Measurements from ENCODE around the gene SPG7. TPM values are rescaled to one million over a fixed set of nuclear protein-coding genes. Genes with fewer than 3 reads are reported as not detected.

The SPG7 gene
- total and polyA plus RNA-seq, 9 of the 15 experiments (the other 6 are each of a cell fraction or from before 2014, with no cell fraction given) = 5.8 to 89.1 (median 49.4) TPM

GRCh38 chr16:89505204-89506112 is 2.7 kb upstream of the SPG7 start (continued):
- no peak for TF ChIP-seq PRPF4 (IDR thresholded peaks at IDR 0.05; ENCODE audit: insufficient read depth, low read depth, low read length, poor library complexity, severe bottlenecking)
- TF ChIP-seq MEF2D (tag; conservative IDR thresholded peaks at IDR 0.05; ENCODE audit: low read depth) = 0 out of 2 replicates have a peak, but pooled peaks have one; percentile 30
- 0 out of 2 replicates have a peak, but pooled peaks have one; percentile 32 for TF ChIP-seq RB1 (IDR thresholded peaks at IDR 0.05; ENCODE audit: low read depth)
- TF ChIP-seq RBM39 (optimal IDR thresholded peaks at IDR 0.05; ENCODE audit: low read depth, low read length) = no peak
- TF ChIP-seq SPI1 (IDR thresholded peaks at IDR 0.05; ENCODE audit: borderline replicate concordance, low read depth, low read length) = peak; percentile 79
- TF ChIP-seq HLTF (IDR thresholded peaks at IDR 0.05) = peak; percentile 73
- TF ChIP-seq ZSCAN29 (IDR thresholded peaks at IDR 0.05) = no peak
- no peak for TF ChIP-seq KAT2B (IDR thresholded peaks at IDR 0.05; ENCODE audit: low read depth, low read length)
- TF ChIP-seq ZNF717 (CRISPR knock-in tag; IDR thresholded peaks at IDR 0.05) = no peak
- TF ChIP-seq PML (IDR thresholded peaks at IDR 0.05; ENCODE audit: low read length) = peak; percentile 52; the same call in 1 of the 2 replicates
- no peak for TF ChIP-seq KAT7 (CRISPR knock-in tag; IDR thresholded peaks at IDR 0.05; ENCODE audit: borderline replicate concordance)
- TF ChIP-seq ATF1 (CRISPR knock-in tag; IDR thresholded peaks at IDR 0.05) = no peak
- TF ChIP-seq ATF1 (tag; IDR thresholded peaks at IDR 0.05) = peak; percentile 94
- no peak; the same call in 1 of the 2 replicates for TF ChIP-seq ESRRA (IDR thresholded peaks at IDR 0.05; ENCODE audit: borderline replicate concordance, low read depth)
- no peak for TF ChIP-seq ZNF140 (CRISPR knock-in tag; IDR thresholded peaks at IDR 0.05)
- TF ChIP-seq TFAM (CRISPR knock-in tag; conservative IDR thresholded peaks at IDR 0.05) = no peak
- TF ChIP-seq MTF1 (CRISPR knock-in tag; IDR thresholded peaks at IDR 0.05; ENCODE audit: borderline replicate concordance) = no peak
- TF ChIP-seq ATF7 (IDR thresholded peaks at IDR 0.05) = peak; percentile 88
- 0 out of 2 replicates have a peak, but pooled peaks have one; percentile 36 for TF ChIP-seq ETV1 (tag; conservative IDR thresholded peaks at IDR 0.05; ENCODE audit: low read depth)
- TF ChIP-seq OTX1 (CRISPR knock-in tag; IDR thresholded peaks at IDR 0.05) = no peak
- TF ChIP-seq, protein P1, sequence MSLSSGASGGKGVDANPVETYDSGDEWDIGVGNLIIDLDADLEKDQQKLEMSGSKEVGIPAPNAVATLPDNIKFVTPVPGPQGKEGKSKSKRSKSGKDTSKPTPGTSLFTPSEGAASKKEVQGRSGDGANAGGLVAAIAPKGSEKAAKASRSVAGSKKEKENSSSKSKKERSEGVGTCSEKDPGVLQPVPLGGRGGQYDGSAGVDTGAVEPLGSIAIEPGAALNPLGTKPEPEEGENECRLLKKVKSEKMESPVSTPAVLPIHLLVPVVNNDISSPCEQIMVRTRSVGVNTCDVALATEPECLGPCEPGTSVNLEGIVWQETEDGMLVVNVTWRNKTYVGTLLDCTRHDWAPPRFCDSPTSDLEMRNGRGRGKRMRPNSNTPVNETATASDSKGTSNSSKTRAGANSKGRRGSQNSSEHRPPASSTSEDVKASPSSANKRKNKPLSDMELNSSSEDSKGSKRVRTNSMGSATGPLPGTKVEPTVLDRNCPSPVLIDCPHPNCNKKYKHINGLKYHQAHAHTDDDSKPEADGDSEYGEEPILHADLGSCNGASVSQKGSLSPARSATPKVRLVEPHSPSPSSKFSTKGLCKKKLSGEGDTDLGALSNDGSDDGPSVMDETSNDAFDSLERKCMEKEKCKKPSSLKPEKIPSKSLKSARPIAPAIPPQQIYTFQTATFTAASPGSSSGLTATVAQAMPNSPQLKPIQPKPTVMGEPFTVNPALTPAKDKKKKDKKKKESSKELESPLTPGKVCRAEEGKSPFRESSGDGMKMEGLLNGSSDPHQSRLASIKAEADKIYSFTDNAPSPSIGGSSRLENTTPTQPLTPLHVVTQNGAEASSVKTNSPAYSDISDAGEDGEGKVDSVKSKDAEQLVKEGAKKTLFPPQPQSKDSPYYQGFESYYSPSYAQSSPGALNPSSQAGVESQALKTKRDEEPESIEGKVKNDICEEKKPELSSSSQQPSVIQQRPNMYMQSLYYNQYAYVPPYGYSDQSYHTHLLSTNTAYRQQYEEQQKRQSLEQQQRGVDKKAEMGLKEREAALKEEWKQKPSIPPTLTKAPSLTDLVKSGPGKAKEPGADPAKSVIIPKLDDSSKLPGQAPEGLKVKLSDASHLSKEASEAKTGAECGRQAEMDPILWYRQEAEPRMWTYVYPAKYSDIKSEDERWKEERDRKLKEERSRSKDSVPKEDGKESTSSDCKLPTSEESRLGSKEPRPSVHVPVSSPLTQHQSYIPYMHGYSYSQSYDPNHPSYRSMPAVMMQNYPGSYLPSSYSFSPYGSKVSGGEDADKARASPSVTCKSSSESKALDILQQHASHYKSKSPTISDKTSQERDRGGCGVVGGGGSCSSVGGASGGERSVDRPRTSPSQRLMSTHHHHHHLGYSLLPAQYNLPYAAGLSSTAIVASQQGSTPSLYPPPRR (CRISPR knock-in tag; IDR thresholded peaks at IDR 0.05; ENCODE audit: borderline replicate concordance) = no peak; the same call in 1 of the 2 replicates
- TF ChIP-seq ESRRB (CRISPR knock-in tag; IDR thresholded peaks at IDR 0.05; ENCODE audit: borderline replicate concordance) = no peak
- TF ChIP-seq, protein P2, sequence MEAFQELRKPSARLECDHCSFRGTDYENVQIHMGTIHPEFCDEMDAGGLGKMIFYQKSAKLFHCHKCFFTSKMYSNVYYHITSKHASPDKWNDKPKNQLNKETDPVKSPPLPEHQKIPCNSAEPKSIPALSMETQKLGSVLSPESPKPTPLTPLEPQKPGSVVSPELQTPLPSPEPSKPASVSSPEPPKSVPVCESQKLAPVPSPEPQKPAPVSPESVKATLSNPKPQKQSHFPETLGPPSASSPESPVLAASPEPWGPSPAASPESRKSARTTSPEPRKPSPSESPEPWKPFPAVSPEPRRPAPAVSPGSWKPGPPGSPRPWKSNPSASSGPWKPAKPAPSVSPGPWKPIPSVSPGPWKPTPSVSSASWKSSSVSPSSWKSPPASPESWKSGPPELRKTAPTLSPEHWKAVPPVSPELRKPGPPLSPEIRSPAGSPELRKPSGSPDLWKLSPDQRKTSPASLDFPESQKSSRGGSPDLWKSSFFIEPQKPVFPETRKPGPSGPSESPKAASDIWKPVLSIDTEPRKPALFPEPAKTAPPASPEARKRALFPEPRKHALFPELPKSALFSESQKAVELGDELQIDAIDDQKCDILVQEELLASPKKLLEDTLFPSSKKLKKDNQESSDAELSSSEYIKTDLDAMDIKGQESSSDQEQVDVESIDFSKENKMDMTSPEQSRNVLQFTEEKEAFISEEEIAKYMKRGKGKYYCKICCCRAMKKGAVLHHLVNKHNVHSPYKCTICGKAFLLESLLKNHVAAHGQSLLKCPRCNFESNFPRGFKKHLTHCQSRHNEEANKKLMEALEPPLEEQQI (IDR thresholded peaks at IDR 0.05) = no peak
